Middle frontal gyrus (tissue), 1 donor: Measurements from ENCODE around the gene ROMO1.
"Not testable (repeated sequence)": the region's sequence is repeated elsewhere in the genome, so short reads cannot be mapped to it uniquely, and the experiment has no call there.

Experiments
- DNase-seq: peaks from one replicate; pipeline ENCODE4 v3.0.0-alpha.2; 2015; ENCODE audit warnings: low spot score; ENCODE audit errors: extremely low spot score

ROMO1 gene

DNA sequence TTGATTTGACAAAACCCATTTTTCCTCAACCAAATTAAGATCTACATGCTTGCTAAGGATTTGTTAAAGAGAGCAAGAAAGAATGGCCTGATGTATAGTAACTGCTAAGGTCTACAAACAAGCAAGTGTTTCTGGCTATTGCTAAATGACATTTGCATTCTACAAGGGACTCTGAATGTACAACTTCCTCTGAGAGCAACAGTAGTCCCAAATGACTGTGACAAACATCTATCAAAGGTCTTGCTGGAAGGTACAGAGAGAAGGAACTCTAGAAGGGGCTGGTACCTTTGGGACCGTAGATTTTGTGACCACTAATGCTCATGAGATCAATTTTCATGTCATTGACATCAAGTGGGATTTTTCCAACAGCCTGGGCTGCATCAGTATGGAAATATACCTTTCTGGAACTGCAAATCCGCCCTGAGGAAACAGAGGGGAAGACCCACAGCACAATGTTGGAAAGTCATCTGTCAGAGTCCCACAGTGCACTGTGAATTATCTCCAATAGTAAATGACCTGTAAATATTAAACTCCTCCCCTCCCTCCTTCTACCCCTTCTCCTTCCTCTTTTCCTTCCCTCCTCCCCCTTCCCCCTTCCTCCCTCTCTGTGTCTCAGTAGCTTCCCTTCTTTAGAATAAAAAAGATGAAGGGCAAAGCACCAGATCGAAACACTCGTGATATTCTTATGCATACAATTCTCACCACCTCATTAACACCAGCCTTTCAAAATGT lies 18.6 kb upstream of the ROMO1 start:
- DNase-seq, result no peak

DNA sequence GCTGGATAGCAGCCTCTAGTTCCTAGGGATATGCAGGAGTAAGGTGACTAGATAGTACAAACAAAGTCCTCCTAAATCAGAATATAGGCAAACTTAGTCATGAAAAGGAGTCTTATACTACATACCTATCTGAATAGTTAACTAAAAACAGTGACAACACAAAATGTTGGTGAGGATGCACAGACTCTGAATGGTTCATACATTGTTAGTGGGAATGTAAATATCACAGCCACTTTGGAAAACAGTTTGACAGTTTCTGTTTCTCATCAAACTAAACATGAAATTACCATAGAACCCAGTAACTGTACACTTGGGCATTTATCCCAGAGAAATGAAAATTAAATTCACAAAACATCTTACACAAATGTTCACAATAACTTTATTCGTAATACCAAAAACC lies 17.2 kb upstream of the ROMO1 start:
- no peak for DNase-seq

DNA sequence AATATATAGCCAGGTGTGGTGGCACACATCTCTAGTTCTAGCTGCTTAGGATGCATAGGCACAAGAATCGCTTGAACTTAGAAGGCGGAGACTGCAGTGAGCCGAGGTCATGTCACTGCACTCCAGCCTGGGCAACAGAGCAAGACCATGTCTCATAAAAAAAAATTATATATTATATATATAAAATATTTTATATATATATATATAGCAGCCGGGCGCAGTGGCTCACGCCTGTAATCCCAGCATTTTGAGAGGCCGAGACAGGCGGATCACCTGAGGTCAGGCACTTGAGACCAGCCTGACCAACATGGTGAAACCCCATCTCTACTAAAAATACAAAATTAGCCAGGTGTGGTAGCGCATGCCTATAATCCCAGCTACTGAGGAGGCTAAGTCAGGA lies 13.8 kb upstream of the ROMO1 start:
- DNase-seq, result not testable (repeated sequence)

- not testable (repeated sequence) for DNase-seq
These were observed 12.3 kb upstream of the ROMO1 start for GRCh38 chr20:35686872-35687271.

- no peak for DNase-seq
These were observed 8.9 kb upstream of the ROMO1 start for GRCh38 chr20:35690265-35690664.

GRCh38 chr20:35695245-35695749 lies 3.9 kb upstream of the ROMO1 start:
- DNase-seq, result no peak

DNA sequence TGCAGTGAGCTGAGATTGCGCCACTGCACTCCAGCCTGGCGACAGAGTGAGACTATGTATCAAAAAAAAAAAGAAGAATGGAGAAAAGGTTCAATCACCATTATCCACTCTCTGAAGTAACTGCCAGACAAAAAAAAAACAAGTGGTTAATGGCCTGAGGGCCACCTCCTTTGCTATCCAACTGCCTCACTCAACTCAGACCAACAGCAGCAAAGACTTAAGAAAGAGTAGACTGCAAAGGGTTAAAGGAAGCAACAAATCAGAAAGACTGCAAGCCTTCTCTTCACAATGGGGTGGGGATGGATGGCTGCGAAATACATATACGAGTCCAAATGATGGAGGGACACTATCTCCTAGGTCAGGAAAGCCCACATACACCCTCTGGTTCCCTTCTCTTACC lies 3.2 kb upstream of the ROMO1 start:
- DNase-seq, result no peak

- DNase-seq, result no peak
These were observed 1.4 kb upstream of the ROMO1 start for GRCh38 chr20:35697696-35698297.

- DNase-seq, result no peak
These were observed 693 bp upstream of the ROMO1 start for GRCh38 chr20:35698298-35699126.

DNA sequence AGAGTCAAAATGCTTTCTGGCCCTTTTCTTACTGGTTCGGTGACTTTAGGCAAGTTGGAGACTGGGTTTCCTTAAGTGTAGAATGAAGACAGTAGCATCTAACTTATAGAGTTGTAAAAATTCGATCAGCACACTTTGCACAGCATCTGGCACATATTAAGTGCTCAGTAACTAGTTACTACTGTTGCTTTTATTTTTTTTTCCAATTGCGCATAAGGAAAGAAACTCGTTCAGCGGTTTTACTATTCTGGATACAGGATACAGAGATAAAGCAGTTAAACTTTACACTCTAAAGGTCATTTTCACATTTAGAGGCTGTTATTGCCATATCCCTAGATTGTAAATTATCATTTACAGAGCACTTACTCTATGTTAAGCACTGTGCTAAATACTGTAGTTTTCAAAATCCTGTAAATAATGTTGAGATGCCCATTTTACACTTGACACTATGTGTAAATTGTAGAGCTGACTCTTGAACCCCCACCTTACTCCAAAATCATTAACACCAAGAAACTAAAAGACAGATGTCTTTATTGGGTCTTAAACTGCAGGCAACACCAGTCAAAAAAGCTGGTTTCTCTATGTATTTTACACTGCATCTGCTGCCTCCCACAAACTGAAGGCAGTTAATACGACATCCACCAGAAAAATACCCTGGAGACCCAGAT lies 886 bp downstream of the ROMO1 start:
- DNase-seq, result no peak

DNA sequence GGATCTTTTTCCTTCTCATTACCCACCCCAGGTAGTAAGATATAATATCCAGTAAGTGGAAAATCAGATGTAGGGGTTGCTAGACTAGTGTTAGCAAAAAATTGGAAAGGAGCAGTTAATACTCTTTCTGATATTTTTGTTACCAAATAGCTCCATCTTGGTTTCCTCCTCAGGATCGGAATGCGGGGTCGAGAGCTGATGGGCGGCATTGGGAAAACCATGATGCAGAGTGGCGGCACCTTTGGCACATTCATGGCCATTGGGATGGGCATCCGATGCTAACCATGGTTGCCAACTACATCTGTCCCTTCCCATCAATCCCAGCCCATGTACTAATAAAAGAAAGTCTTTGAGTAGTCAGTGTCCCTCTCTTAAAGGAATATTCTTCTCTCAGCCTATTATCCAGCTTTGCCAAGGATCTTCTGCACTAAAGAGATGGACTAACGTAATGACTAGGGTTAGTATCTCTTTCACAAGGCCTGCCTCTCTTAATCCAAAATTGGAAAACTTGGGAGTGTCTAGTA lies 1.5 kb downstream of the ROMO1 start:
- no peak for DNase-seq

GRCh38 chr20:35702051-35702823 lies 3.0 kb downstream of the ROMO1 start:
- DNase-seq, result no peak

GRCh38 chr20:35702824-35703695 lies 3.9 kb downstream of the ROMO1 start:
- no peak for DNase-seq

- no peak for DNase-seq
These were observed 5.5 kb downstream of the ROMO1 start for GRCh38 chr20:35704514-35705261.

- DNase-seq, result not testable (repeated sequence)
These were observed 6.7 kb downstream of the ROMO1 start for GRCh38 chr20:35705894-35706293.

- not testable (repeated sequence) for DNase-seq
These were observed 7.7 kb downstream of the ROMO1 start for GRCh38 chr20:35706591-35707529.

GRCh38 chr20:35708502-35708901 lies 9.3 kb downstream of the ROMO1 start:
- DNase-seq, result no peak

DNA sequence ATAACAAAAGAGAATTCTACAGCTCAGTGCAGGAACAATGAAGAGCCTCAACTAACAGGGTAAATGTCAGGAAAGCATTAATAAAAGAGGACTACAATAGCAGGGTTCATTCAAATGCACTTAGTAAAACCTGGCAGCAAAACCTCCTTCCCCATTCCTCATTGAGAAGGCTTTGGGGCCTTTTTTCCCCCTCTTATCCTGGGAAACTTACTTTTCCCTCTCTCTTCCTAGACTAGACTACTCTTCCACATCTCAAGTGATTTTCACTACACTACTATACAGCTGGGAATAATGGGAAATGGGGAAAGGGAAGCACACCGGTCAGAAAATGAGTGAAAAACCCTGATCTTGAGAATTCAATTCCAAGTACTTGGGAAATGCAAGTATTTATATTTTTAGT lies 10.1 kb downstream of the ROMO1 start:
- DNase-seq, result no peak
